ENCODE data around the gene WDR83. TPM values are rescaled to one million over a fixed set of nuclear protein-coding genes. Genes with fewer than 3 reads are reported as not detected.

The WDR83 gene
- total and polyA plus RNA-seq, 10 of the 15 experiments (the other 5 are each of a cell fraction or from before 2014, with no cell fraction given), result 0.58 to 17.7 (median 10.8) TPM

DNA sequence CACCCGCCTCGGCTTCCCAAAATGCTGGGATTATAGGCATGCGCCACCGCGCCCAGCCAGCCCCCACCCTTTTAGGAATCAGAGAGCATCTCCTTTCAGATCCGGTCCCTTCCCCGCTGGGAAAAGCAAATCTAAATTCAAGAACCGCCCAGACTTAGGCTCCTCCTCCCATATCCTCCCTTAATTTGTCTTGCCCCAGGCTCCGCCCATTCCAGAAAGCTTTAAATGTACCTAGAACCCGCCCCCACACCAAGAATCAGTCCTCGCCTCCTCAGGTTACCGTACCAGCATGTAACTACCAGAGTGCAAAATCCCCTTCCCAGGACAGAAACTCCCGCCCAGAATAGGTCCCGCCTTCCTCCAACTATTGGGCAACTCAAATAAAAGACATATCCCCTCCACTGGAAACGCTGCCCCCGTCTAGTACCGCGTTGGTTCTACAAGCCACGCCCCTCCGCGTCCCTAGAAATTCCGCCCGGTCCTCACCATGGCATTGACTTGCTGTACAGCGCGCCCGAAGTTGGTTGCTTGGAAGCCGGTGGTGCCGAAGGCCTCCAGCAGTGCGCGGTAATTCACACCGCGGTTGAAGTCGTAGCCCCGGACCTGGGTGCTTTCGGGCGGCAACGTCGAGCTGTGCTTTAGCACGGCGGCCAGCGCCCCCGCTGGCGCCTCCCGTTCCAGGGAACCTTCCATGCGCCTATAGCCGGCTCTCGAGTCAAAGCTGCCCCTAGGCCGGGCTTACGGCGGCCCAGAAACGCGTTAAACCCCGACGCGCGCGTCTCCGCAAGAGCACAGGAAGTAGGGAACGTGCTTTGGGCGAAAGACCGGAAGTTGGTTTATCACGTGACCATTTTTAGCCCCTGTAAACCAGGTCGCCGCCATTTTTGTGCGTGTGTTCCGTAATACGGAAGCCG, 14.7 kb downstream of the WDR83 start, which contains the start of gene DHPS (continued):
- TF ChIP-seq, protein P1, sequence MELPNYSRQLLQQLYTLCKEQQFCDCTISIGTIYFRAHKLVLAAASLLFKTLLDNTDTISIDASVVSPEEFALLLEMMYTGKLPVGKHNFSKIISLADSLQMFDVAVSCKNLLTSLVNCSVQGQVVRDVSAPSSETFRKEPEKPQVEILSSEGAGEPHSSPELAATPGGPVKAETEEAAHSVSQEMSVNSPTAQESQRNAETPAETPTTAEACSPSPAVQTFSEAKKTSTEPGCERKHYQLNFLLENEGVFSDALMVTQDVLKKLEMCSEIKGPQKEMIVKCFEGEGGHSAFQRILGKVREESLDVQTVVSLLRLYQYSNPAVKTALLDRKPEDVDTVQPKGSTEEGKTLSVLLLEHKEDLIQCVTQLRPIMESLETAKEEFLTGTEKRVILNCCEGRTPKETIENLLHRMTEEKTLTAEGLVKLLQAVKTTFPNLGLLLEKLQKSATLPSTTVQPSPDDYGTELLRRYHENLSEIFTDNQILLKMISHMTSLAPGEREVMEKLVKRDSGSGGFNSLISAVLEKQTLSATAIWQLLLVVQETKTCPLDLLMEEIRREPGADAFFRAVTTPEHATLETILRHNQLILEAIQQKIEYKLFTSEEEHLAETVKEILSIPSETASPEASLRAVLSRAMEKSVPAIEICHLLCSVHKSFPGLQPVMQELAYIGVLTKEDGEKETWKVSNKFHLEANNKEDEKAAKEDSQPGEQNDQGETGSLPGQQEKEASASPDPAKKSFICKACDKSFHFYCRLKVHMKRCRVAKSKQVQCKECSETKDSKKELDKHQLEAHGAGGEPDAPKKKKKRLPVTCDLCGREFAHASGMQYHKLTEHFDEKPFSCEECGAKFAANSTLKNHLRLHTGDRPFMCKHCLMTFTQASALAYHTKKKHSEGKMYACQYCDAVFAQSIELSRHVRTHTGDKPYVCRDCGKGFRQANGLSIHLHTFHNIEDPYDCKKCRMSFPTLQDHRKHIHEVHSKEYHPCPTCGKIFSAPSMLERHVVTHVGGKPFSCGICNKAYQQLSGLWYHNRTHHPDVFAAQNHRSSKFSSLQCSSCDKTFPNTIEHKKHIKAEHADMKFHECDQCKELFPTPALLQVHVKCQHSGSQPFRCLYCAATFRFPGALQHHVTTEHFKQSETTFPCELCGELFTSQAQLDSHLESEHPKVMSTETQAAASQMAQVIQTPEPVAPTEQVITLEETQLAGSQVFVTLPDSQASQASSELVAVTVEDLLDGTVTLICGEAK (IDR thresholded peaks at IDR 0.05; ENCODE audit: borderline replicate concordance), result peak; percentile 94
- no peak for TF ChIP-seq WRNIP1 (IDR thresholded peaks at IDR 0.05; ENCODE audit: borderline replicate concordance, low read depth, low read length)
- TF ChIP-seq TARDBP (IDR thresholded peaks at IDR 0.05; ENCODE audit: borderline replicate concordance), result peak; percentile 77; the same call in 1 of the 2 replicates
- TF ChIP-seq E2F4 (IDR thresholded peaks at IDR 0.05; ENCODE audit: low read depth, low read length), result no peak
- TF ChIP-seq, protein P2, sequence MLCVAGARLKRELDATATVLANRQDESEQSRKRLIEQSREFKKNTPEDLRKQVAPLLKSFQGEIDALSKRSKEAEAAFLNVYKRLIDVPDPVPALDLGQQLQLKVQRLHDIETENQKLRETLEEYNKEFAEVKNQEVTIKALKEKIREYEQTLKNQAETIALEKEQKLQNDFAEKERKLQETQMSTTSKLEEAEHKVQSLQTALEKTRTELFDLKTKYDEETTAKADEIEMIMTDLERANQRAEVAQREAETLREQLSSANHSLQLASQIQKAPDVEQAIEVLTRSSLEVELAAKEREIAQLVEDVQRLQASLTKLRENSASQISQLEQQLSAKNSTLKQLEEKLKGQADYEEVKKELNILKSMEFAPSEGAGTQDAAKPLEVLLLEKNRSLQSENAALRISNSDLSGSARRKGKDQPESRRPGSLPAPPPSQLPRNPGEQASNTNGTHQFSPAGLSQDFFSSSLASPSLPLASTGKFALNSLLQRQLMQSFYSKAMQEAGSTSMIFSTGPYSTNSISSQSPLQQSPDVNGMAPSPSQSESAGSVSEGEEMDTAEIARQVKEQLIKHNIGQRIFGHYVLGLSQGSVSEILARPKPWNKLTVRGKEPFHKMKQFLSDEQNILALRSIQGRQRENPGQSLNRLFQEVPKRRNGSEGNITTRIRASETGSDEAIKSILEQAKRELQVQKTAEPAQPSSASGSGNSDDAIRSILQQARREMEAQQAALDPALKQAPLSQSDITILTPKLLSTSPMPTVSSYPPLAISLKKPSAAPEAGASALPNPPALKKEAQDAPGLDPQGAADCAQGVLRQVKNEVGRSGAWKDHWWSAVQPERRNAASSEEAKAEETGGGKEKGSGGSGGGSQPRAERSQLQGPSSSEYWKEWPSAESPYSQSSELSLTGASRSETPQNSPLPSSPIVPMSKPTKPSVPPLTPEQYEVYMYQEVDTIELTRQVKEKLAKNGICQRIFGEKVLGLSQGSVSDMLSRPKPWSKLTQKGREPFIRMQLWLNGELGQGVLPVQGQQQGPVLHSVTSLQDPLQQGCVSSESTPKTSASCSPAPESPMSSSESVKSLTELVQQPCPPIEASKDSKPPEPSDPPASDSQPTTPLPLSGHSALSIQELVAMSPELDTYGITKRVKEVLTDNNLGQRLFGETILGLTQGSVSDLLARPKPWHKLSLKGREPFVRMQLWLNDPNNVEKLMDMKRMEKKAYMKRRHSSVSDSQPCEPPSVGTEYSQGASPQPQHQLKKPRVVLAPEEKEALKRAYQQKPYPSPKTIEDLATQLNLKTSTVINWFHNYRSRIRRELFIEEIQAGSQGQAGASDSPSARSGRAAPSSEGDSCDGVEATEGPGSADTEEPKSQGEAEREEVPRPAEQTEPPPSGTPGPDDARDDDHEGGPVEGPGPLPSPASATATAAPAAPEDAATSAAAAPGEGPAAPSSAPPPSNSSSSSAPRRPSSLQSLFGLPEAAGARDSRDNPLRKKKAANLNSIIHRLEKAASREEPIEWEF (IDR thresholded peaks at IDR 0.05; ENCODE audit: insufficient replicate concordance, low read depth, low read length), result no peak
- no peak for TF ChIP-seq ZNF24 (IDR thresholded peaks at IDR 0.05)
- no peak for TF ChIP-seq IRF5 (IDR thresholded peaks at IDR 0.05; ENCODE audit: borderline replicate concordance)
- TF ChIP-seq, protein P3, sequence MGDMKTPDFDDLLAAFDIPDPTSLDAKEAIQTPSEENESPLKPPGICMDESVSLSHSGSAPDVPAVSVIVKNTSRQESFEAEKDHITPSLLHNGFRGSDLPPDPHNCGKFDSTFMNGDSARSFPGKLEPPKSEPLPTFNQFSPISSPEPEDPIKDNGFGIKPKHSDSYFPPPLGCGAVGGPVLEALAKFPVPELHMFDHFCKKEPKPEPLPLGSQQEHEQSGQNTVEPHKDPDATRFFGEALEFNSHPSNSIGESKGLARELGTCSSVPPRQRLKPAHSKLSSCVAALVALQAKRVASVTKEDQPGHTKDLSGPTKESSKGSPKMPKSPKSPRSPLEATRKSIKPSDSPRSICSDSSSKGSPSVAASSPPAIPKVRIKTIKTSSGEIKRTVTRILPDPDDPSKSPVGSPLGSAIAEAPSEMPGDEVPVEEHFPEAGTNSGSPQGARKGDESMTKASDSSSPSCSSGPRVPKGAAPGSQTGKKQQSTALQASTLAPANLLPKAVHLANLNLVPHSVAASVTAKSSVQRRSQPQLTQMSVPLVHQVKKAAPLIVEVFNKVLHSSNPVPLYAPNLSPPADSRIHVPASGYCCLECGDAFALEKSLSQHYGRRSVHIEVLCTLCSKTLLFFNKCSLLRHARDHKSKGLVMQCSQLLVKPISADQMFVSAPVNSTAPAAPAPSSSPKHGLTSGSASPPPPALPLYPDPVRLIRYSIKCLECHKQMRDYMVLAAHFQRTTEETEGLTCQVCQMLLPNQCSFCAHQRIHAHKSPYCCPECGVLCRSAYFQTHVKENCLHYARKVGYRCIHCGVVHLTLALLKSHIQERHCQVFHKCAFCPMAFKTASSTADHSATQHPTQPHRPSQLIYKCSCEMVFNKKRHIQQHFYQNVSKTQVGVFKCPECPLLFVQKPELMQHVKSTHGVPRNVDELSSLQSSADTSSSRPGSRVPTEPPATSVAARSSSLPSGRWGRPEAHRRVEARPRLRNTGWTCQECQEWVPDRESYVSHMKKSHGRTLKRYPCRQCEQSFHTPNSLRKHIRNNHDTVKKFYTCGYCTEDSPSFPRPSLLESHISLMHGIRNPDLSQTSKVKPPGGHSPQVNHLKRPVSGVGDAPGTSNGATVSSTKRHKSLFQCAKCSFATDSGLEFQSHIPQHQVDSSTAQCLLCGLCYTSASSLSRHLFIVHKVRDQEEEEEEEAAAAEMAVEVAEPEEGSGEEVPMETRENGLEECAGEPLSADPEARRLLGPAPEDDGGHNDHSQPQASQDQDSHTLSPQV (IDR thresholded peaks at IDR 0.05), result no peak
- TF ChIP-seq ZBED1 (IDR thresholded peaks at IDR 0.05; ENCODE audit: borderline replicate concordance), result peak; percentile 62; the same call in 1 of the 2 replicates
- TF ChIP-seq YBX1 (IDR thresholded peaks at IDR 0.05), result no peak
